Body of pancreas (tissue), 4 donors: ENCODE data around the gene TEAD3. TPM values are rescaled to one million over a fixed set of nuclear protein-coding genes. Genes with fewer than 3 reads are reported as not detected.

ENCODE experiments used
- ATAC-seq: fragments of 150-250 bp; one replicate; pipeline ENCODE4 v1.9.1; 2016
- DNase-seq, 4 donors: peaks; one replicate each; pipeline ENCODE4 v3.0.0-alpha.2; 2019
- H3K27ac ChIP-seq, 4 donors: fragments of 200-600 bp; sonication (generic); 1 replicate in 3 of 4; 2 replicates in 1 of 4; pipeline versions ENCODE4 v1.5.1 to v1.6.1; 2016 to 2019; ENCODE audit warnings: mild to moderate bottlenecking in 1 of 4, mixed read lengths in 1 of 4, moderate library complexity in 1 of 4
- H3K27me3 ChIP-seq, 2 donors: fragments of 200-600 bp; sonication (generic); one replicate each; pipeline ENCODE4 v1.6.0; 2016; ENCODE audit warnings: mild to moderate bottlenecking in 1 of 2
- H3K36me3 ChIP-seq, 2 donors: fragments of 200-600 bp; sonication (generic); replicated peaks in 1 of 2; 2 replicates each; pipeline ENCODE4 v1.5.1; 2016; ENCODE audit warnings: low read depth in 2 of 2; ENCODE audit not compliant: insufficient read depth in 1 of 2
- H3K4me1 ChIP-seq: fragments of 200-600 bp; sonication (generic); one replicate; pipeline ENCODE4 v1.6.0; 2016
- H3K4me3 ChIP-seq, 2 donors: fragments of 200-600 bp; sonication (generic); 1 replicate in 1 of 2; 2 replicates in 1 of 2; pipeline ENCODE4 v1.5.1; 2016 to 2019
- H3K9me3 ChIP-seq, 3 donors: fragments of 200-600 bp; sonication (generic); 1 replicate in 2 of 3; 2 replicates in 1 of 3; pipeline ENCODE4 v1.5.1; 2016
- POLR2A ChIP-seq, 3 donors: fragments of 450-650 bp; IDR thresholded peaks; one replicate each; pipeline ENCODE4 v1.6.1; 2016; ENCODE audit warnings: antibody characterized with exemption in 3 of 3, mild to moderate bottlenecking in 2 of 3
- WGBS, 2 donors: methylation state at CpG; one replicate each; pipeline ENCODE4 v1.1.5; 2017; 5-methylcytosine and 5-hydroxymethylcytosine counted together
- intact Hi-C: fragments of 100-400 bp; cut with DNase I; formaldehyde crosslinking; loops from one replicate; pipeline ENCODE4 v1.15.1; 2023
- total RNA-seq, 2 donors: library from RNA; depleted of rRNA; stranded (reverse); fragments of >200 nt; gene quantifications; one replicate each; pipeline ENCODE4 v1.1.0, GENCODE V29; 2016
- TF ChIP-seq, protein P1 (sequence below), 7 experiments: fragments of 450-650 bp in 4 of 7; fragments of 200-600 bp in 3 of 7; sonication (generic) in 3 of 7; IDR thresholded peaks; one replicate each; pipeline ENCODE4 v1.5.1; 2016 to 2019; ENCODE audit warnings: antibody characterized with exemption in 7 of 7

TEAD3 gene
- total RNA-seq, 2 donors from 2014 or later: 6.5 to 8.9 TPM

GRCh38 chr6:35497571-35498421, 917 bp upstream of the TEAD3 start:
- no peaks in the 10 kb centered on the region for H3K27me3 ChIP-seq
- H3K9me3 ChIP-seq: no peaks in the 10 kb centered on the region
- peak overlapping the region; percentile 28 to 43 for H3K4me3 ChIP-seq
- intact Hi-C loops: no loop called here
- H3K4me1 ChIP-seq: peaks cover 33% of the 10 kb centered on the region
- peak overlapping the region; percentile 55 to 89 (median 76) for H3K27ac ChIP-seq
- TF ChIP-seq, protein P1, sequence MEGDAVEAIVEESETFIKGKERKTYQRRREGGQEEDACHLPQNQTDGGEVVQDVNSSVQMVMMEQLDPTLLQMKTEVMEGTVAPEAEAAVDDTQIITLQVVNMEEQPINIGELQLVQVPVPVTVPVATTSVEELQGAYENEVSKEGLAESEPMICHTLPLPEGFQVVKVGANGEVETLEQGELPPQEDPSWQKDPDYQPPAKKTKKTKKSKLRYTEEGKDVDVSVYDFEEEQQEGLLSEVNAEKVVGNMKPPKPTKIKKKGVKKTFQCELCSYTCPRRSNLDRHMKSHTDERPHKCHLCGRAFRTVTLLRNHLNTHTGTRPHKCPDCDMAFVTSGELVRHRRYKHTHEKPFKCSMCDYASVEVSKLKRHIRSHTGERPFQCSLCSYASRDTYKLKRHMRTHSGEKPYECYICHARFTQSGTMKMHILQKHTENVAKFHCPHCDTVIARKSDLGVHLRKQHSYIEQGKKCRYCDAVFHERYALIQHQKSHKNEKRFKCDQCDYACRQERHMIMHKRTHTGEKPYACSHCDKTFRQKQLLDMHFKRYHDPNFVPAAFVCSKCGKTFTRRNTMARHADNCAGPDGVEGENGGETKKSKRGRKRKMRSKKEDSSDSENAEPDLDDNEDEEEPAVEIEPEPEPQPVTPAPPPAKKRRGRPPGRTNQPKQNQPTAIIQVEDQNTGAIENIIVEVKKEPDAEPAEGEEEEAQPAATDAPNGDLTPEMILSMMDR (IDR thresholded peaks at IDR 0.05): no peak
- peak in 1 of 3 donors; percentile 36 for TF ChIP-seq POLR2A (IDR thresholded peaks at IDR 0.05)
- peak; percentile 39 to 53 (median 44) for DNase-seq
- peak; percentile 13 for ATAC-seq
- no peaks in the 10 kb centered on the region for H3K36me3 ChIP-seq
- WGBS, 2 donors: 9 to 38% methylated on average over 17 to 75 of the region's 77 CpGs

DNA sequence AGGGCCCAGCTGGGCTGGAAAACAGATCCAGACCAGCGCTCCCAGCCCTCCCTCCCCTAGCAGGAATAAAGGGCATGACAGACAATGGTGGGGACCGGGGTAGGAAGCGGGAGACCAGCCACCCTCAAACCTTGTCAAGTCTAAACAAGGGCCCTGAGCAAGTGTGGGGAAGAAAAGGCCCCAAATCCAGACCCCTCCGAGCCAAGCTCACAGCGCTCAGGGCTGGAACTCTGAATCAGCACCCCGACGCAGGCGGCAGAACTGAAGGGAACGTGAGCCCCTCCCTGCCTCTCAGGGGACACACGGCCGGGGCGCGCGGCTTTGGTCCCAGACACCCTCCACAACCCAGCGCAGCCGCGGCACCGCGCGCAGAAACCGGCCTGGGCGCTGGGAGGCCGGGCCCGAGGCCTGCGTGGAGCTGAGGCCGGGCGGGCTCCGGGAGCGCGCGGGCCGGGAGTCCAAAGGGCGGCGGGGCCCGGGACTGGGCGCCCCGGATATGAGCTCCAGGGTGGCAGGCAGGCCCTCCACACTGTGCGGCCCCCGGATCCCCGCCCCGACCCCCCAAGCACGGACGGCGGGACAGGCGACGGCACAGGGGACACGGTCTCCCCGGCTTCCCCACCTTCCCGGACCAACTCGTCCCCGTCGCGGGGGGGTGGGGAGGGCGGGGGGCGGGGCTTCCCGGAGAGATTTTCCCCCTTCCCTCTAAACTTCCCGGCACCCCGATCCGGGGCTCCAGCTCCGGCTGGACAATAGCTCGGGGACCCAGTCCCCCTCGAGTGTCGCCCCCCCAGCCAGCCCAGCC, 641 bp downstream of the TEAD3 start:
- peak; percentile 66 for ATAC-seq
- peak; percentile 49 to 60 (median 52) for DNase-seq
- no peaks in the 10 kb centered on the region for H3K36me3 ChIP-seq

DNA sequence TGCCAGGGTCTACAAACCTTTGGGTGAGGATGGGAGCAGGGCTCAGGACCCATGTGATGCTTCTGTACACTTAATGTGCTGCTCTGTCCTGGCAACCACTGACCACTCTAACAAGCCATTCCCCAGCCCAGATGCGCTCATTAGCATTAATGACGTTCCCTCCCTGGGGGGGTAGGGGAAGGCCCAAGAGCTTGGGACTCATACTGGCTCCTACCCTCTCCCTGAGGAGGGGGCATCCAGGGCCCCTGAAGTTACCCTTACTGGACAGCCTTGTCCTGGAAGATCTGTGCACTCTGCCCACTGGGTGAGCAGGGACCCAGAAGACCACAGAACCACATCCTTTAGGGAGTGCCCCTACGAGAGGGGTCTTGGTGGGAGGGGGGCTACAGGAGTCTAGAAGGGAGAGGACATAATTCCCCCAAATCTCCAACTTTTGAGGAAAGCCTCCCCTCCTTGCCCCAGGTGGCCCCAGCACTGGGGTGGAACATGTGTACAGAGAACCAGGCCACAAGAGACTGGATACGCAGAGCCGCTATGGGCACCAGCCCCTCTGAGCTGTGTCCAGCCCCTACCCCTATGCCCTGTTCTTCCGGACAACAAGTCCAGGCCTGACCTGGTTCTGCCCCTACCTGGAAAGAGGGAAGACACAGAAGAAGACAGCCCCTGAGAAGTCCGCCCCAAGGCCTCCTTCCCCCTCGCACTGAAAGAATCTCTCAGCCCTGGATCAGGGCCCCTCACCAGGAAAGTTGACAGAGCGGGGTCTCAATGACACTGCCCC, 1.4 kb downstream of the TEAD3 start:
- intact Hi-C loops: no loop called here
- DNase-seq (no peak), ATAC-seq (no peak)
- 61 to 70% methylated on average over 5 to 9 of the region's 9 CpGs for WGBS, 2 donors
- Histone ChIP-seq H3K27ac (peak overlapping the region in 3 of 4 donors; percentile 65 to 89 (median 84)), H3K9me3 (no peaks in the 10 kb centered on the region), H3K27me3 (no peaks in the 10 kb centered on the region), H3K4me3 (peak overlapping the region; percentile 76 to 100), H3K4me1 (peaks cover 53% of the 10 kb centered on the region), H3K36me3 (no peaks in the 10 kb centered on the region)
- no peak for TF ChIP-seq POLR2A (IDR thresholded peaks at IDR 0.05)
- TF ChIP-seq, protein P1 (IDR thresholded peaks at IDR 0.05): no peak

More for the DNA sequence above, 641 bp downstream of the TEAD3 start:
- intact Hi-C loops: no loop called here
- 7 to 20% methylated on average over 2 to 50 of the region's 63 CpGs for WGBS, 2 donors
- Histone ChIP-seq H3K27ac (peak overlapping the region; percentile 55 to 89 (median 74)), H3K4me3 (peak overlapping the region; percentile 76 to 100), H3K9me3 (no peaks in the 10 kb centered on the region), H3K4me1 (peaks cover 45% of the 10 kb centered on the region), H3K27me3 (no peaks in the 10 kb centered on the region)
- TF ChIP-seq, protein P1 (IDR thresholded peaks at IDR 0.05): no peak
- TF ChIP-seq POLR2A (IDR thresholded peaks at IDR 0.05): peak in 2 of 3 donors; percentile 12 to 13

GRCh38 chr6:35494161-35494563, 2.7 kb downstream of the TEAD3 start:
- intact Hi-C loops: no loop called here
- H3K27me3 ChIP-seq: no peaks in the 10 kb centered on the region
- no peaks in the 10 kb centered on the region for H3K36me3 ChIP-seq
- ATAC-seq (no peak), DNase-seq (no peak)
- no peak overlapping the region for H3K4me3 ChIP-seq
- H3K27ac ChIP-seq: no peak overlapping the region
- peaks cover 60% of the 10 kb centered on the region for H3K4me1 ChIP-seq
- TF ChIP-seq POLR2A (IDR thresholded peaks at IDR 0.05): no peak
- TF ChIP-seq, protein P1 (IDR thresholded peaks at IDR 0.05): no peak
- 37 to 57% methylated on average over 2 to 4 of the region's 4 CpGs for WGBS, 2 donors
- H3K9me3 ChIP-seq: no peaks in the 10 kb centered on the region
